ENCODE results near the gene ZNF138. TPM values are rescaled to one million over a fixed set of nuclear protein-coding genes. Genes with fewer than 3 reads are reported as not detected.

ZNF138 gene
- total RNA-seq, result 10 to 100 TPM; 25.4 to 48.3 TPM
- polyA plus RNA-seq (ENCODE audit: insufficient read length in 2 of 2), result 10 to 100 TPM; 20.4 to 30.0 TPM
- long read RNA-seq, donor 1, transcript ZNF138-203 (2 exons, 2,308 nt), result major isoform, 6 of 16 reads
- long read RNA-seq, donor 1, partial matches to known transcripts, result 0 of 16 reads
- long read RNA-seq, donor 1, other reads (novel, unspliced or antisense), result 0 of 16 reads
- long read RNA-seq, donor 2, partial matches to known transcripts, result 0 of 2 reads
- long read RNA-seq, donor 2, other reads (novel, unspliced or antisense), result 0 of 2 reads
- long read RNA-seq, donor 3, transcript ZNF138-203 (2 exons, 2,308 nt), result major isoform, 11 of 12 reads
- long read RNA-seq, donor 3, partial matches to known transcripts, result 0 of 12 reads
- long read RNA-seq, donor 3, other reads (novel, unspliced or antisense), result 0 of 12 reads
- long read RNA-seq, donor 4, transcript ZNF138-203 (2 exons, 2,308 nt), result major isoform, 8 of 15 reads
- long read RNA-seq, donor 4, partial matches to known transcripts, result 0 of 15 reads
- long read RNA-seq, donor 4, other reads (novel, unspliced or antisense), result 0 of 15 reads

GRCh38 chr7:64794171-64794844 lies at the start of gene ZNF138:
Gene ZNF138, plus strand, starts transcription at chr7:64794428. Its CDS starts 141 bp downstream, at chr7:64794569.
- Histone ChIP-seq H3K27ac (ENCODE audit: low read depth, low read length) (peak within 1 kb of the TSS; percentile 87), H3K9me3 (ENCODE audit: control insufficient read depth, insufficient read depth, low read length) (no peaks in the 10 kb centered on the region), H3K4me3 (ENCODE audit: low read depth, low read length) (peak within 1 kb of the TSS; percentile 82), H3K27me3 (ENCODE audit: control insufficient read depth, insufficient read depth, low read length) (no peaks in the 10 kb centered on the region), H3K4me1 (ENCODE audit: control insufficient read depth, insufficient read depth, low read length) (no peaks in the 10 kb centered on the region), H3K36me3 (ENCODE audit: control insufficient read depth, insufficient read depth, low read length) (peaks cover 4% of the 10 kb centered on the region)
- DNase-seq (ENCODE audit: low read depth in 4 of 6, low spot score in 6 of 6), result peak; percentile 93 to 99 (median 96)
- under 1% methylated on average over 32 of the region's 32 CpGs for WGBS (ENCODE audit: insufficient coverage)

DNA sequence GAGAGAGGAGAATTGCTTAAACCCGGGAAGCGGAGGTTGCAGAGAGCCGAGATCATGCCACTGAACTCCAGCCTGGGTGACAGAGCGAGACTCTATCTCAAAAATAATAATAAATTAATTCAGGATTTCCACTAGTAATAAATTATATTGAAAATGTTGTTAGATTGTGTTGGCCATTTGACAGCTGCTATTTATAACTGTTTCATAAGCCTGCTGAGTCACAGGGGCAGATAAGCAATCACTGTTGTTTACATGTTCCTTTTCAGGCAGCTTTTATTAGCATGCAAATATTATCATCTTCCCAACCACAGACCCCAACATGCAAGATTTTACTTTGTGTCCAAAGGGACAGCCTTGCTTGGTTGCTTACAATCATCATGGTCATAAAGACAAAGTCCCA lies 49.5 kb upstream of the ZNF138 start:
- no peaks in the 10 kb centered on the region for H3K27me3 ChIP-seq (ENCODE audit: control insufficient read depth, insufficient read depth, low read length)
- no peak for DNase-seq (ENCODE audit: low read depth in 4 of 6, low spot score in 6 of 6)
- H3K4me3 ChIP-seq (ENCODE audit: low read depth, low read length), result no peak overlapping the region
- H3K27ac ChIP-seq (ENCODE audit: low read depth, low read length), result no peak overlapping the region
- peaks cover 2% of the 10 kb centered on the region for H3K9me3 ChIP-seq (ENCODE audit: control insufficient read depth, insufficient read depth, low read length)
- WGBS (ENCODE audit: insufficient coverage), result no CpG with 5 or more reads among the region's 4 CpGs
- H3K36me3 ChIP-seq (ENCODE audit: control insufficient read depth, insufficient read depth, low read length), result no peaks in the 10 kb centered on the region
- H3K4me1 ChIP-seq (ENCODE audit: control insufficient read depth, insufficient read depth, low read length), result no peaks in the 10 kb centered on the region

DNA sequence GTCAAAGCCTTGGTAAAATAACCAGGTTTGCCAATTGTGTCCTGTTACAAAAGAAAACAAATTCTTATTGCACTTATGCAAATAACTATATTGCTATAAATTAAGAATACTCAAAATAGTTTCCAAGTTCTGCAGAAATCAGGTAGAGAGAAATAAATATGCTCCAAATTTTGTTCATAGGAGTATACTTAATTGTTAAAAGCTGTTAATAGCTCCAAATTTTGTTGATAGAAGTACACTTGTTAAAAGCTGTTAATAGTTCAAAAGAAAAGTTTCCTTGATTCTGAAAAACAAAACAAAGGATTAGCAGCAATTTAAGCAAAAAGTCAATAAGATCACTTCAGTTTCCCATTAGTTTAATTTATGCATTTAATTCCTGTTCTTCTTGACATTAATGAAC lies 46.4 kb upstream of the ZNF138 start:
- Histone ChIP-seq H3K9me3 (ENCODE audit: control insufficient read depth, insufficient read depth, low read length) (no peaks in the 10 kb centered on the region), H3K4me3 (ENCODE audit: low read depth, low read length) (no peak overlapping the region), H3K27ac (ENCODE audit: low read depth, low read length) (no peak overlapping the region), H3K36me3 (ENCODE audit: control insufficient read depth, insufficient read depth, low read length) (no peaks in the 10 kb centered on the region), H3K27me3 (ENCODE audit: control insufficient read depth, insufficient read depth, low read length) (no peaks in the 10 kb centered on the region), H3K4me1 (ENCODE audit: control insufficient read depth, insufficient read depth, low read length) (no peaks in the 10 kb centered on the region)
- no peak for DNase-seq (ENCODE audit: low read depth in 4 of 6, low spot score in 6 of 6)

- H3K4me1 ChIP-seq (ENCODE audit: control insufficient read depth, insufficient read depth, low read length), result no peaks in the 10 kb centered on the region
- H3K36me3 ChIP-seq (ENCODE audit: control insufficient read depth, insufficient read depth, low read length), result no peaks in the 10 kb centered on the region
- no peaks in the 10 kb centered on the region for H3K27me3 ChIP-seq (ENCODE audit: control insufficient read depth, insufficient read depth, low read length)
- WGBS (ENCODE audit: insufficient coverage), result no CpG with 5 or more reads among the region's 2 CpGs
- H3K4me3 ChIP-seq (ENCODE audit: low read depth, low read length), result no peak overlapping the region
- DNase-seq (ENCODE audit: low read depth in 4 of 6, low spot score in 6 of 6), result no peak
- no peak overlapping the region for H3K27ac ChIP-seq (ENCODE audit: low read depth, low read length)
- H3K9me3 ChIP-seq (ENCODE audit: control insufficient read depth, insufficient read depth, low read length), result no peaks in the 10 kb centered on the region
Observed at GRCh38 chr7:64753032-64753431, 41.2 kb upstream of the ZNF138 start.

GRCh38 chr7:64755865-64756264 lies 38.4 kb upstream of the ZNF138 start:
- no peaks in the 10 kb centered on the region for H3K27me3 ChIP-seq (ENCODE audit: control insufficient read depth, insufficient read depth, low read length)
- no peak overlapping the region for H3K27ac ChIP-seq (ENCODE audit: low read depth, low read length)
- no peak for DNase-seq (ENCODE audit: low read depth in 4 of 6, low spot score in 6 of 6)
- no peaks in the 10 kb centered on the region for H3K4me1 ChIP-seq (ENCODE audit: control insufficient read depth, insufficient read depth, low read length)
- 65% methylated on average over 2 of the region's 3 CpGs for WGBS (ENCODE audit: insufficient coverage)
- H3K9me3 ChIP-seq (ENCODE audit: control insufficient read depth, insufficient read depth, low read length), result no peaks in the 10 kb centered on the region
- H3K4me3 ChIP-seq (ENCODE audit: low read depth, low read length), result no peak overlapping the region
- no peaks in the 10 kb centered on the region for H3K36me3 ChIP-seq (ENCODE audit: control insufficient read depth, insufficient read depth, low read length)

- no peaks in the 10 kb centered on the region for H3K36me3 ChIP-seq (ENCODE audit: control insufficient read depth, insufficient read depth, low read length)
- H3K27ac ChIP-seq (ENCODE audit: low read depth, low read length), result no peak overlapping the region
- no peaks in the 10 kb centered on the region for H3K9me3 ChIP-seq (ENCODE audit: control insufficient read depth, insufficient read depth, low read length)
- H3K4me1 ChIP-seq (ENCODE audit: control insufficient read depth, insufficient read depth, low read length), result no peaks in the 10 kb centered on the region
- H3K27me3 ChIP-seq (ENCODE audit: control insufficient read depth, insufficient read depth, low read length), result no peaks in the 10 kb centered on the region
- no peak overlapping the region for H3K4me3 ChIP-seq (ENCODE audit: low read depth, low read length)
- WGBS (ENCODE audit: insufficient coverage), result 85% methylated on average over 3 of the region's 3 CpGs
- DNase-seq (ENCODE audit: low read depth in 4 of 6, low spot score in 6 of 6), result no peak
Observed at GRCh38 chr7:64758151-64758550, 36.1 kb upstream of the ZNF138 start.

- Histone ChIP-seq H3K4me1 (ENCODE audit: control insufficient read depth, insufficient read depth, low read length) (no peaks in the 10 kb centered on the region), H3K4me3 (ENCODE audit: low read depth, low read length) (no peak overlapping the region), H3K36me3 (ENCODE audit: control insufficient read depth, insufficient read depth, low read length) (no peaks in the 10 kb centered on the region), H3K27ac (ENCODE audit: low read depth, low read length) (no peak overlapping the region), H3K9me3 (ENCODE audit: control insufficient read depth, insufficient read depth, low read length) (no peaks in the 10 kb centered on the region), H3K27me3 (ENCODE audit: control insufficient read depth, insufficient read depth, low read length) (no peaks in the 10 kb centered on the region)
- no peak for DNase-seq (ENCODE audit: low read depth in 4 of 6, low spot score in 6 of 6)
Observed at GRCh38 chr7:64768824-64769223, 25.4 kb upstream of the ZNF138 start.

GRCh38 chr7:64774204-64774842 lies 19.9 kb upstream of the ZNF138 start:
- H3K27ac ChIP-seq (ENCODE audit: low read depth, low read length), result no peak overlapping the region
- peaks cover 6% of the 10 kb centered on the region for H3K9me3 ChIP-seq (ENCODE audit: control insufficient read depth, insufficient read depth, low read length)
- H3K36me3 ChIP-seq (ENCODE audit: control insufficient read depth, insufficient read depth, low read length), result no peaks in the 10 kb centered on the region
- no peak for DNase-seq (ENCODE audit: low read depth in 4 of 6, low spot score in 6 of 6)
- no peaks in the 10 kb centered on the region for H3K4me1 ChIP-seq (ENCODE audit: control insufficient read depth, insufficient read depth, low read length)
- H3K4me3 ChIP-seq (ENCODE audit: low read depth, low read length), result no peak overlapping the region
- 79% methylated on average over 1 of the region's 2 CpGs for WGBS (ENCODE audit: insufficient coverage)
- H3K27me3 ChIP-seq (ENCODE audit: control insufficient read depth, insufficient read depth, low read length), result no peaks in the 10 kb centered on the region

GRCh38 chr7:64775289-64775688 lies 18.9 kb upstream of the ZNF138 start:
- Histone ChIP-seq H3K36me3 (ENCODE audit: control insufficient read depth, insufficient read depth, low read length) (no peaks in the 10 kb centered on the region), H3K4me3 (ENCODE audit: low read depth, low read length) (no peak overlapping the region), H3K27ac (ENCODE audit: low read depth, low read length) (no peak overlapping the region), H3K4me1 (ENCODE audit: control insufficient read depth, insufficient read depth, low read length) (no peaks in the 10 kb centered on the region), H3K27me3 (ENCODE audit: control insufficient read depth, insufficient read depth, low read length) (no peaks in the 10 kb centered on the region), H3K9me3 (ENCODE audit: control insufficient read depth, insufficient read depth, low read length) (peaks cover 6% of the 10 kb centered on the region)
- 84% methylated on average over 3 of the region's 3 CpGs for WGBS (ENCODE audit: insufficient coverage)
- DNase-seq (ENCODE audit: low read depth in 4 of 6, low spot score in 6 of 6), result no peak
